GM21529 (cell line): ENCODE data around the gene DCLRE1B.

Source experiments
- ATAC-seq: cut with Tn5 transposase; IDR thresholded peaks from one replicate; pipeline ENCODE4 v1.9.1; 2021; ENCODE audit not compliant: unreplicated experiment

The DCLRE1B gene

DNA sequence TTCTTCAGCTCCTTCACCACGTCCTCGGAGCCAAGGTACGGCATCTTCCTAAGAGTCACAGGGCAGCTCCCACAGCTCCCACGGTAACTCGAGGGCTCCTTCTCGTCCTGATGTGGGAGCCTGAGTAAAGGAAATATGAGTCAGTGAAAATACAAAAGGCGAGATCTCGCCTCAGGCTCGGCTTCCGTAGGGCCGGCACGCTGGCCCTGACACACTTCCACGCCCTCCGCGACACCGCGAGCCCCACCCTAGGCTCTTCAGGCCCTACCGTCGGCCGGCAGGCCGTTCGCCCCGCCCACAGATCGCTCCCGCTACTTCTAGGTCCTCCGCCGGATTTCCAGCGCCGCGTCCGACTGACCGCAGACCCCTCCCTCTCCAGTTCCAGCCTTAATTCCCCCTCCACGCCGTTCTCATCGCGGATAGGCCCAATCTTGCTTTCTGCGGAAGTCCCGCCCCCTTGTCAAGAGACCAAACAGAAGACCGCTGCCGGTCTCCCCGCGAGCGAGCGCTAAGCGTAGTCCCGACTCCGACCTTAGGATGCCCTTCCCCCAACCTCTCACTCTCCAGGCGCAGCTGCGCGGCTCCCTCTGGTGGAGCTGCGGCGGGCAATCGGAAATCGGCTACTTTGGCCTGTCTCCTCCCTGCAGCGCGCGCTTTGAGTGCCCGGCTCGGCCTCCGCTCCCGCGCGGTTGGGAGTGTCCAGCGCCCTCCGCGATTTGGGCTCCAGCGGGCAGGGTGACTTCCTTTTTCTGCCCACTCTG is at the start of gene DCLRE1B, which contains the start of gene AP4B1:
DCLRE1B (plus strand) TSS at position 653 of the 761 bp plus-strand sequence. CDS start 261 bp downstream, outside the sequence.
AP4B1 (minus strand) TSS at position 126 of the 761 bp plus-strand sequence; CDS start at position 44, 82 bp downstream.
- ATAC-seq = peak; percentile 87

- no peak for ATAC-seq
These were observed 49.3 kb upstream of the DCLRE1B start for GRCh38 chr1:113855630-113856400.

GRCh38 chr1:113856401-113856790 is 48.7 kb upstream of the DCLRE1B start:
- no peak for ATAC-seq

- no peak for ATAC-seq
These were observed 47.4 kb upstream of the DCLRE1B start for GRCh38 chr1:113857776-113858175.

DNA sequence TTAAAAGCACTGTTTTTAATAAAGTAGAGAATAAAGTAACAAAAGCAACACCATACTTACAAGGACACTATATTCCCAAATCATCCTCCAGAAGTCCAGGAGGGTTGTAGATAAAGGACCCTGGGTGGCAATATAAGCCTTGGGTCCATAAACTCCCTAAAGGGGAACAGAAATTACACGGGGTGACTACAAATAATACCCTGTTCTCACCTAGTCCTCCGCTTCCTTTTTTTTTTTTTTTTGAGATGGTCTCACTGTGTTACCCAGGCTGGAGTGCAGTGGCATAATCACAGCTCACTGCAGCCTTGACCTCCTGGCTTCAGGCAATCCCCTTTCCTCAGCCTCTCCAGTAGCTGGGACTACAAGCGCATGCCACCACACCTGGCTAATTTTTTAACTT is 46.7 kb upstream of the DCLRE1B start:
- ATAC-seq = peak; percentile 40

DNA sequence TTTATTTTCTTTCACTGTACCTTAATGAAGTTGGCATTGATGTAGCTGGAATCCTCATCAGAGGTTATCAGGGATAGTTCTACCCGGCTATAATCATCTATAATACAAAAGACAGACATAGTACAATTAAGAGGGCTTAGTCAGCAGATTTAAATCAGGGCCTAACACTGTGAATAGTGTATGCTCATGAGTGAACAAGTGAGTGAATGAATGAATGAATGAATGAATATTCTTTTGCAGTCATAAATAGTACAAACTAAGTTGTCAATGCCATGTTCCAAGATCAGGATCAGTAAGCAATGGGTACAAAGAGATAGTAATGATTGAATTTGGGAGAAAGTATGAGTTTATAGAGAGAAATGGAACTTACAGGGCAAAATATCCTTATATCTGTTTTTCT is 46.1 kb upstream of the DCLRE1B start:
- ATAC-seq = no peak

DNA sequence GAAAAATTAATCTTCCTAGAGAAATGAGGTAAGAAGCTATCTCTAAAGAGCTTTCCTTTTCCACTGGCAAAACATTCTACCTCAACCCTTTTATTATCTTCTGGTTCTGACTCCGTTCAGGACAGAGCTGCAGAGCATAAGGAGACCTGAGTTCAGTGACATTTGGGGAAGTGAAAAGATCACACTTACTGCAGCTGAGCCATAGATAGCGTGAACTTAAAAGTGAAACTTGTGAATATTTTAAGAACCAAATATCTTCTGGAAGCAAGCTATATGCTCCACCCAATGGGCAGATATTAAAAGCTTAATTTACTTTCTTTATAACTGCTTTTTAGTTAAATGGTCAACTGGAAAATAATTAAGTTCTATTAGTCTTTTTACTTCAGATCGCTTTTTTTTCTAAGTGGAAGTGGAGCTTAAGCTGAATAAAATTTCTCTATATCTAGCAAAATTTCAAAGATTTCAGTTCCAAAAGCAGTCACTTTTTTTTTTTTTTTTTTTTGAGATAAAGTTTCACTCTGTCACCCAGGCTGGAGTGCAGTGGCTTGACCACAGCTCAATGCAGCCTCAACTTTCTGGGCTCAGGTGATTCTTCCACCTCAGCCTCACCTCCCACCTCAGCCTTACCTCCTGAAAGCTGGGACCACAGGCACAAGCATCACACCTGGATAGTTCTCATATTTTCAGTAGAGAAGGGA is 45.5 kb upstream of the DCLRE1B start:
- peak; percentile 86 for ATAC-seq

GRCh38 chr1:113860891-113861290 is 44.2 kb upstream of the DCLRE1B start:
- ATAC-seq = no peak

GRCh38 chr1:113861641-113862040 is 43.5 kb upstream of the DCLRE1B start:
- ATAC-seq = no peak

- no peak for ATAC-seq
These were observed 36.6 kb upstream of the DCLRE1B start for GRCh38 chr1:113868387-113869083.

- ATAC-seq = no peak
These were observed 34.3 kb upstream of the DCLRE1B start for GRCh38 chr1:113870778-113871177.

GRCh38 chr1:113871597-113872113 is 33.5 kb upstream of the DCLRE1B start, which contains the start of gene PTPN22:
TSS of gene PTPN22 (minus strand) at chr1:113871712.
- peak; percentile 92 for ATAC-seq

DNA sequence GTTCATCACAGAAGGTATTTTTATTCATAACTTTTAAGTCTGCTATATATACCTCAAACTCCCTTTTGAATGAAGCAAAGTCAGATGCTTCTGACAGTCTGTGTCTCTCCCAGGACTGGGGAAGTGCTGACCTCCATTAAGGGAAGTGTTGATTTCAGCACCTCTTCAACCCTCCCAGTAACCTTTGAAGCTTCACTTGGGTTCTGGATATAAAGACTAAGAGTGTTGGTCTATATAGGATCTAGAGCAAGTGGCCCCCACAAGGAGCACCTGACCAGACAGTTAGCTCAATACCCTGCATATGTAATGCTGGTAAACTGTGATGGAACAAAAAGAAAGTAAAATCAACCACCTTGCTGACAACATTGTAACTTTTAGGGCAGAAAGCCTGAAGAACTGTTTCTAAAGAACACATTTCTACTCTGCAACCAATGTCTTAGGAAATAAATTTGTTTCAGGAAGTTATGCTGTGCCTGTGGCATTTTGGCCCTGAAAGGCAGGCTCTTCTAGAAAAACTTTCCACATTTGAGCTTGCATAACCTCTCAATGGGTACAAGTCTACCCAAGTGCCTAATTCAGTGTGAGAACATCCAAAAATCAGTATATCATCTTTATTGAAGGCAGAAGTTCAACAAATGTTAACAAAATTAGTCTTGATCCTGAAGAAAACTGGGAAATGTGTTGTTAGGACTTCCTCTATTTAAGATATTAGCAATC is 32.7 kb upstream of the DCLRE1B start:
- peak; percentile 4 for ATAC-seq

DNA sequence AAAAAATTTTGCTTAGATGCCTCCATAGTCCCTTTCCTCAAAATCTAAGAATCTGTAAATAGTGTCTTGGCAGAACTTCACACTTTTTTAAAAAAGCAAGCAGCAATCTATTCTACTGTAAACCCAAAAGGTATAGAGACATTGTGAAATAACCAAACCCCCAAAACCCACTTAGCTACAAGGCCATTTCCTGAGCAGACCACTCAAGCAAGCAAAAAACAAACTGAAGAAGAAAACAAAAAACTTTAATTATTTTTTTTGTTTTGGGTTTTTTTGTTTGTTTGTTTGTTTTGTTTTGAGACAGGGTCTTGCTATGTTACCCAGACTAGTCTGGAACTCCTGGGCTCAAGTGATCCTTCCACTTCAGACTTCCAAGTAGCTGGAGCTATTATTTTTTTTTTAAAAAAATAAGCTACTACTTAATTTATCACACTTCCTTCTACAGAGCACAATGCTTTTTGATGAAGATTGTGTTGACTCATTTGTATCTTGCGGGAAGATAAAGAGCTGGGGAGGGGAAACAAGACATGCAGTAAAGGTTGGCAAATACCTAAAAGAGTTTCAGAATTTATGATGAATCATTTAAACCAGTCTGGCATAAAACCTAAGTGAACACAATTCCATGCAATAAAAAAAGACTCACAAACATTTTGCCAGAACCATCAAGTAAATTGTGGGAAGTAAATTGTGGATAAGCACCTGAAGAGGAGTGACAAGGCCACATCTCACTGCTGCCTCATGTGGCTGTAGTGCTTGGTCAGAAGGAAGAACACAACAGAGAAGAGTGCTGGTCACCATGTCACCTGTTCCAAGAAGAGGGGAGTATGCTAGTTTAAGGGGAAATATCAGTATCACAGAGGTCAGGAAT is 30.9 kb upstream of the DCLRE1B start:
- peak; percentile 32 for ATAC-seq

GRCh38 chr1:113875714-113876113 is 29.4 kb upstream of the DCLRE1B start:
- no peak for ATAC-seq

- ATAC-seq = no peak
These were observed 28.9 kb upstream of the DCLRE1B start for GRCh38 chr1:113876176-113876575.

GRCh38 chr1:113879739-113880038 is 25.4 kb upstream of the DCLRE1B start:
- no peak for ATAC-seq

DNA sequence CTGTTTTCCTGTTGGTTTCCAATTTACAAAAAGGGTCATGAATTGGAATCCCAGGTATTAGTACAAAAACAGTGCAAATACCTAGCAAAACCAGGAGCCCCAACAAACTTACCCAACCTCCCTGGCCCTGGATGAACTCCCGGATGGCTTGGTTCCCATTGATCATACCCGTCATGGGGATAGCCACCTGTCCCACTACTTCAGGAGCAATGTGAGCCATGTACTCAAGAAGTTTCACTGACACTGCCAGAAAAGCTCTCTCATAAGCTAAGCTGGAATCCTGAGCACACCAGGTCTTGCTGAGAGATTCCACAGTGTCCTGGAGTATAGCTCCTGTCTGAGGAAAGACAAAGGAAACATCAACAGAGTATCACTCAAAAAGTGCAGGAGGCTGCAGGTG is 23.5 kb upstream of the DCLRE1B start:
- no peak for ATAC-seq
